GM12878 (cell line): ENCODE measurements around the gene TEAD4. TPM values are rescaled to one million over a fixed set of nuclear protein-coding genes. Genes with fewer than 3 reads are reported as not detected.

Experiments
- ATAC-seq: fragments of 200-7000 bp; cut with Tn5 transposase; 3 replicates; pipeline ENCODE4 v1.9.1; 2020; ENCODE audit warnings: mild to moderate bottlenecking, moderate library complexity
- BruUV-seq: library from RNA; stranded (reverse); fragments of 400-500 nt; replicated peaks from 2 replicates; lab custom pipeline; 2021; lab: Mats Ljungman, UMichigan
- CTCF ChIA-PET: fragments of 300-600 bp; sonication (Branson Sonifier 250); formaldehyde crosslinking; extraction: SDS; loops from one replicate; lab custom pipeline; 2021; ENCODE audit warnings: inconsistent platforms; lab: Yijun Ruan, JAX
- POLR2A ChIA-PET: fragments of 350-600 bp; formaldehyde crosslinking; extraction: SDS; loops from one replicate; lab custom pipeline; 2021; ENCODE audit warnings: inconsistent platforms; lab: Charles Lee
- RAD21 ChIA-PET: fragments of 300-600 bp; sonication (Branson Sonifier 250); formaldehyde crosslinking; loops from one replicate; lab custom pipeline; 2023; ENCODE audit warnings: antibody characterized with exemption; ENCODE audit not compliant: unreplicated experiment; lab: Charles Lee
- SMC1A ChIA-PET: fragments of 300-600 bp; sonication (Branson Sonifier 250); formaldehyde crosslinking; loops from one replicate; lab custom pipeline; 2023; ENCODE audit not compliant: unreplicated experiment, uncharacterized antibody; lab: Charles Lee
- DNase-seq: peaks from one replicate; pipeline ENCODE4 v3.0.0-alpha.2; 2011; ENCODE audit warnings: low read depth, low spot score
- FAIRE-seq: peaks from 3 replicates; lab custom pipeline; 2011; peaks lifted over from hg19 to GRCh38; lab: Jason Lieb, UNC
- H2AFZ ChIP-seq: 2 replicates; pipeline ENCODE4 v1.6.0; 2011; ENCODE audit warnings: low read depth, low read length, control low read depth; ENCODE audit not compliant: control insufficient read depth
- H3K27ac ChIP-seq: 2 replicates; pipeline ENCODE4 v1.5.1; 2011; ENCODE audit warnings: control low read depth; ENCODE audit not compliant: control insufficient read depth, insufficient read depth
- H3K27me3 ChIP-seq, 2 experiments: replicated peaks in 1 of 2; 2 replicates each; pipeline versions ENCODE4 v1.6.0 to v1.6.1; 2011; ENCODE audit warnings: low read length in 1 of 2; ENCODE audit not compliant: control insufficient read depth in 2 of 2, insufficient read depth in 2 of 2
- H3K36me3 ChIP-seq, 2 experiments: 2 replicates each; pipeline ENCODE4 v1.5.1; 2011; ENCODE audit warnings: low read length in 1 of 2; ENCODE audit not compliant: control insufficient read depth in 2 of 2, insufficient read depth in 2 of 2
- H3K4me1 ChIP-seq: 2 replicates; pipeline ENCODE4 v1.6.1; 2011; ENCODE audit warnings: mild to moderate bottlenecking, low read length, moderate library complexity, mixed read lengths; ENCODE audit not compliant: control insufficient read depth, insufficient read depth
- H3K4me2 ChIP-seq: 2 replicates; pipeline ENCODE4 v1.6.0; 2011; ENCODE audit warnings: control low read depth; ENCODE audit not compliant: control insufficient read depth, insufficient read depth
- H3K4me3 ChIP-seq: fragments of 200-600 bp; sonication (generic); 2 replicates; pipeline ENCODE4 v1.5.1; 2016
- H3K79me2 ChIP-seq: 2 replicates; pipeline ENCODE4 v1.6.0; 2011; ENCODE audit warnings: low read length; ENCODE audit not compliant: control insufficient read depth, insufficient read depth
- H3K9ac ChIP-seq: 2 replicates; pipeline ENCODE4 v1.8.0; 2011; ENCODE audit warnings: low read length, control low read depth, mixed read lengths; ENCODE audit not compliant: control insufficient read depth, insufficient read depth
- H3K9me3 ChIP-seq: replicated peaks from 3 replicates; pipeline ENCODE4 v1.5.1; 2011; ENCODE audit warnings: mild to moderate bottlenecking, low read length; ENCODE audit not compliant: control insufficient read depth, insufficient read depth
- H4K20me1 ChIP-seq: 2 replicates; pipeline ENCODE4 v1.6.0; 2011; ENCODE audit not compliant: control insufficient read depth, insufficient read depth
- CEBPZ ChIP-seq: fragments of 150-350 bp; IDR thresholded peaks from 2 replicates; pipeline ENCODE4 v1.6.1; 2016; ENCODE audit warnings: low read depth, low read length
- ELK1 ChIP-seq: IDR thresholded peaks from 2 replicates; pipeline ENCODE4 v1.6.1; 2012; ENCODE audit warnings: low read depth, low read length, improper control_type of control experiment
- HDAC2 ChIP-seq: fragments of 200-600 bp; sonication (generic); IDR thresholded peaks from 2 replicates; pipeline ENCODE4 v1.6.1; 2017
- HDAC6 ChIP-seq: fragments of 200-600 bp; sonication (generic); IDR thresholded peaks from one replicate; pipeline ENCODE4 v1.8.0; 2017; ENCODE audit warnings: antibody characterized with exemption; ENCODE audit not compliant: unreplicated experiment
- IRF4 ChIP-seq: IDR thresholded peaks from 2 replicates; pipeline ENCODE4 v1.6.1; 2011; ENCODE audit warnings: low read depth, low read length
- LARP7 ChIP-seq: fragments of 450-650 bp; IDR thresholded peaks from 2 replicates; pipeline ENCODE4 v1.6.1; 2017; ENCODE audit warnings: mild to moderate bottlenecking
- PML ChIP-seq: IDR thresholded peaks from 2 replicates; pipeline ENCODE4 v1.6.1; 2012; ENCODE audit warnings: low read length, inconsistent platforms
- RBBP5 ChIP-seq: fragments of 200-600 bp; sonication (generic); conservative IDR thresholded peaks from 2 replicates; pipeline ENCODE4 v1.6.1; 2016
- RELB ChIP-seq: fragments of 450-650 bp; IDR thresholded peaks from 2 replicates; pipeline ENCODE4 v1.6.1; 2017; ENCODE audit warnings: low read depth, mild to moderate bottlenecking, moderate library complexity
- SIN3A ChIP-seq: IDR thresholded peaks from 2 replicates; pipeline ENCODE4 v1.6.1; 2012; ENCODE audit warnings: low read depth, low read length, improper control_type of control experiment
- SREBF1 ChIP-seq: IDR thresholded peaks from 2 replicates; pipeline ENCODE4 v1.6.1; 2012; ENCODE audit warnings: mild to moderate bottlenecking, low read length
- SRF ChIP-seq, 2 experiments: IDR thresholded peaks; 2 replicates each; pipeline ENCODE4 v1.6.1; 2011; ENCODE audit warnings: low read depth in 2 of 2, low read length in 2 of 2, mild to moderate bottlenecking in 1 of 2, moderate library complexity in 1 of 2
- ZBTB33 ChIP-seq: fragments of 450-650 bp; IDR thresholded peaks from 2 replicates; pipeline ENCODE4 v1.6.1; 2017; ENCODE audit warnings: mild to moderate bottlenecking
- WGBS: methylation state at CpG from one replicate; pipeline ENCODE4 v1.1.6; 2016; ENCODE audit warnings: low lambda C conversion rate; ENCODE audit not compliant: insufficient replicate concordance, insufficient coverage; ENCODE audit errors: missing lambda C conversion rate; 5-methylcytosine and 5-hydroxymethylcytosine counted together
- in situ Hi-C: fragments of 300-500 bp; cut with MboI; formaldehyde crosslinking; loops from 9 replicates; pipeline ENCODE4 v1.14.3; 2018; ENCODE audit warnings: mixed read lengths
- intact Hi-C: fragments of 100-400 bp; cut with micrococcal nuclease; formaldehyde crosslinking; loops from one replicate; pipeline ENCODE4 v1.14.2; 2022; ENCODE audit not compliant: unreplicated experiment
- polyA plus RNA-seq, 11 experiments: library from polyadenylated mRNA; depleted of rRNA in 4 of 11; unstranded in 6 of 11; stranded (reverse) in 5 of 11; fragments of >200 nt; fragmentation: Nextera tagmentation in 4 of 11; fragmentation: Illumina TruSeq in 1 of 11; extraction: Ambion mirVana in 4 of 11; extraction: Trizol in 1 of 11; gene quantifications; 1 replicate in 1 of 11; 2 replicates in 10 of 11; pipeline versions ENCODE4 v1.2.1 to v1.2.3, GENCODE V29; 2011 to 2016; ENCODE audit warnings: inconsistent platforms in 2 of 11, missing spikeins in 2 of 11, low read depth in 1 of 11
- total RNA-seq, 4 experiments: library from RNA; depleted of rRNA in 3 of 4; stranded (reverse); fragments of >200 nt in 3 of 4; fragmentation: Illumina TruSeq in 1 of 4; extraction: Trizol in 1 of 4; gene quantifications; 2 replicates each; pipeline versions ENCODE4 v1.2.1 to v1.2.3, GENCODE V29; 2013 to 2021

TEAD4 gene
- total and polyA plus RNA-seq, 10 of the 15 experiments (the other 5 are each of a cell fraction or from before 2014, with no cell fraction given) = 0.04 to 0.68 (median 0.31) TPM; not detected in 4

GRCh38 chr12:3009780-3010179 is 50.6 kb downstream of the TEAD4 start:
- ChIA-PET POLR2A (no interaction called here), SMC1A (no interaction called here), RAD21 (no interaction called here), CTCF (no interaction called here)
- whole genome bisulfite sequencing = 42% methylated on average over 14 of the region's 14 CpGs
- Histone ChIP-seq H3K79me2 (no peaks in the 10 kb centered on the region), H3K9ac (no peak overlapping the region), H3K27ac (no peak overlapping the region), H3K9me3 (no peaks in the 10 kb centered on the region), H3K4me3 (no peak overlapping the region), H3K36me3 (no peaks in the 10 kb centered on the region), H2AFZ (no peak overlapping the region), H3K4me1 (no peaks in the 10 kb centered on the region), H3K27me3 (no peaks in the 10 kb centered on the region; a peak in 1 of 4 replicates), H3K4me2 (no peak overlapping the region), H4K20me1 (no peaks in the 10 kb centered on the region)
- DNase-seq = no peak
- intact Hi-C loops (no loop called here), in situ Hi-C loops (no loop called here)
- TF ChIP-seq IRF4 = no peak
- TF ChIP-seq SRF (IDR thresholded peaks at IDR 0.05; ENCODE audit: low read depth in 2 of 2, low read length in 2 of 2) = no peak
- TF ChIP-seq ZBTB33 = no peak
- no peak for TF ChIP-seq SIN3A
- TF ChIP-seq CEBPZ = no peak
- TF ChIP-seq ELK1 = no peak
- no peak for TF ChIP-seq SREBF1
- no peak for TF ChIP-seq LARP7
- TF ChIP-seq RBBP5 = no peak
- no peak for TF ChIP-seq HDAC6
- TF ChIP-seq HDAC2 = no peak
- no peak for TF ChIP-seq RELB
- TF ChIP-seq PML = no peak
- FAIRE-seq = no peak
- BruUV-seq = no TSS peak
- ATAC-seq = no peak
